IMR-90 (cell line): ENCODE results near the gene BHLHA15.

Experiments
- CEBPB ChIP-seq: IDR thresholded peaks from 2 replicates; pipeline ENCODE4 v1.6.1; 2012; ENCODE audit warnings: low read depth, low read length, improper control_type of control experiment
- CTCF ChIP-seq: conservative IDR thresholded peaks from 2 replicates; pipeline ENCODE4 v1.5.1; 2012; ENCODE audit warnings: mild to moderate bottlenecking, low read depth, low read length, improper control_type of control experiment
- MAFK ChIP-seq: IDR thresholded peaks from 2 replicates; pipeline ENCODE4 v1.6.1; 2012; ENCODE audit warnings: low read depth, low read length, improper control_type of control experiment
- MAZ ChIP-seq: IDR thresholded peaks from 2 replicates; pipeline ENCODE4 v1.6.1; 2012; ENCODE audit warnings: low read depth, mild to moderate bottlenecking, low read length, improper control_type of control experiment, moderate library complexity, borderline replicate concordance
- MXI1 ChIP-seq: IDR thresholded peaks from 2 replicates; pipeline ENCODE4 v1.6.1; 2012; ENCODE audit warnings: low read depth, mild to moderate bottlenecking, low read length, moderate library complexity, borderline replicate concordance
- RAD21 ChIP-seq: IDR thresholded peaks from 2 replicates; pipeline ENCODE4 v1.6.1; 2012; ENCODE audit warnings: low read length, improper control_type of control experiment
- SMC3 ChIP-seq: fragments of 150-350 bp; IDR thresholded peaks from 2 replicates; pipeline ENCODE4 v1.6.1; 2016; ENCODE audit warnings: low read depth, mild to moderate bottlenecking, antibody characterized with exemption, low read length, moderate library complexity

- TF ChIP-seq CTCF (no peak), CEBPB (no peak), SMC3 (no peak), MAFK (no peak), MXI1 (no peak), RAD21 (no peak), MAZ (no peak)
Measured at GRCh38 chr7:98214811-98215321, 3.6 kb downstream of the BHLHA15 start.
